A673 (cell line): ENCODE measurements around the gene ALKBH4. TPM values are rescaled to one million over a fixed set of nuclear protein-coding genes. Genes with fewer than 3 reads are reported as not detected.

Experiments used
- BruUV-seq: library from RNA; stranded (reverse); fragments of 400-500 nt; replicated peaks from 2 replicates; lab custom pipeline; 2021; lab: Mats Ljungman, UMichigan
- CTCF ChIA-PET: fragments of 300-600 bp; sonication (Branson Sonifier 250); formaldehyde crosslinking; loops from one replicate; lab custom pipeline; 2022; ENCODE audit warnings: antibody characterized with exemption; lab: Charles Lee
- POLR2A ChIA-PET: fragments of 300-600 bp; sonication (Branson Sonifier 250); formaldehyde crosslinking; loops from one replicate; lab custom pipeline; 2022; ENCODE audit warnings: antibody characterized with exemption; ENCODE audit not compliant: low non-redundant PET; lab: Charles Lee
- DNase-seq: peaks from one replicate; pipeline ENCODE4 v3.0.0-alpha.2; 2015; ENCODE audit warnings: low spot score
- H3K27ac ChIP-seq: fragments of 200-600 bp; sonication (generic); 2 replicates; pipeline ENCODE4 v1.5.1; 2016; ENCODE audit warnings: mixed run types, low read depth, mild to moderate bottlenecking, mixed read lengths, antibody characterized with exemption, low read length; ENCODE audit not compliant: poor library complexity, severe bottlenecking
- H3K27me3 ChIP-seq: fragments of 200-600 bp; sonication (generic); replicated peaks from 2 replicates; pipeline ENCODE4 v1.6.1; 2017; ENCODE audit warnings: mixed run types, low read depth, mild to moderate bottlenecking, mixed read lengths, antibody characterized with exemption, low read length; ENCODE audit not compliant: insufficient read depth, poor library complexity
- H3K36me3 ChIP-seq: fragments of 200-600 bp; sonication (generic); 2 replicates; pipeline ENCODE4 v1.6.1; 2016; ENCODE audit warnings: mixed run types, mild to moderate bottlenecking, mixed read lengths, antibody characterized with exemption, low read length; ENCODE audit not compliant: insufficient read depth, poor library complexity, severe bottlenecking
- H3K4me1 ChIP-seq: fragments of 200-600 bp; sonication (generic); 2 replicates; pipeline ENCODE4 v1.6.1; 2017; ENCODE audit warnings: mixed run types, mild to moderate bottlenecking, mixed read lengths, antibody characterized with exemption, low read length; ENCODE audit not compliant: insufficient read depth, poor library complexity, severe bottlenecking
- H3K4me3 ChIP-seq: fragments of 200-600 bp; sonication (generic); 2 replicates; pipeline ENCODE4 v1.5.1; 2016; ENCODE audit warnings: low read depth, mixed run types, mild to moderate bottlenecking, mixed read lengths, low read length; ENCODE audit not compliant: poor library complexity, severe bottlenecking
- H3K9me3 ChIP-seq: fragments of 200-600 bp; sonication (generic); 2 replicates; pipeline ENCODE4 v1.6.1; 2016; ENCODE audit warnings: mixed run types, low read depth, mild to moderate bottlenecking, mixed read lengths, antibody characterized with exemption, low read length; ENCODE audit not compliant: poor library complexity, severe bottlenecking
- EZH2 ChIP-seq: fragments of 200-600 bp; sonication (generic); IDR thresholded peaks from 2 replicates; pipeline ENCODE4 v1.6.1; 2017; ENCODE audit warnings: borderline replicate concordance, low read depth, mild to moderate bottlenecking, mixed read lengths, antibody characterized with exemption, low read length; ENCODE audit not compliant: poor library complexity, severe bottlenecking
- intact Hi-C: fragments of 100-400 bp; cut with micrococcal nuclease; formaldehyde crosslinking; loops from one replicate; pipeline ENCODE4 v1.10.0; 2022; ENCODE audit not compliant: unreplicated experiment
- total RNA-seq: library from RNA; stranded (reverse); gene quantifications from 2 replicates; pipeline ENCODE4 v1.2.3, GENCODE V29; 2021
- TF ChIP-seq, protein P1 (sequence below): fragments of 300-800, 200-600 bp; sonication (generic); conservative IDR thresholded peaks from 2 replicates; pipeline ENCODE4 v1.5.1; 2017; ENCODE audit warnings: low read depth, mild to moderate bottlenecking, antibody characterized with exemption, low read length, moderate library complexity, mixed read lengths

The ALKBH4 gene
- total RNA-seq, 1 experiment from 2014 or later: 17.0 TPM

DNA sequence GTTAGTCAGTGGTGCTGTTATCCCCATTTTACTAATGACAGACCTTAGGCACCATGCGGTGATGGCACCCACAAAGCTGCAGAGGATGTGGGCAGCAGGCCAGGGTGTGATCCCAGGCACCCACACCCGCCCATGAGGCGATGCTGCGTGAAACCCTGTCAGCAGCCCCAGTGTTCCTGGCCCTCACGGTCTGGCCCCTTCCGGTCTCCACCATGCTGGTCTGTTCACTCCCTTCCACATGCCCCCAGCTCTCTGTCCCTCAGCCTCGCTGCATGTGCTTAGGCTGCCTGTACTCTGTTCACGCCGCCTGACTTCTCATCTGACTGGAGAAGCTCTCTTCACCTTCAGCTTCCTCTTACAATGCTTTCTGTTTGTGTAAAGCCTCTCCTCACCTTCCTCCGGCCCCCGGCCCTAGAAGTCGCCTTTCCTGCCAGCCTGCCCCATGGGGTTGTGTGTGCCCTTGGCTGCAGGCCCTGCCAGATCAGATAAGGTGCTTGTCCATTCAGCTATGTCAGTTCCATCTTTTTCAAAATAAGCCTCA is 48.9 kb downstream of the ALKBH4 start:
- Histone ChIP-seq H3K27me3 (no peaks in the 10 kb centered on the region), H3K27ac (no peak overlapping the region), H3K4me1 (no peaks in the 10 kb centered on the region), H3K36me3 (peaks cover 66% of the 10 kb centered on the region), H3K9me3 (no peaks in the 10 kb centered on the region), H3K4me3 (no peak overlapping the region)
- DNase-seq: no peak
- no TSS peak for BruUV-seq
- no peak for TF ChIP-seq EZH2
- TF ChIP-seq, protein P1, sequence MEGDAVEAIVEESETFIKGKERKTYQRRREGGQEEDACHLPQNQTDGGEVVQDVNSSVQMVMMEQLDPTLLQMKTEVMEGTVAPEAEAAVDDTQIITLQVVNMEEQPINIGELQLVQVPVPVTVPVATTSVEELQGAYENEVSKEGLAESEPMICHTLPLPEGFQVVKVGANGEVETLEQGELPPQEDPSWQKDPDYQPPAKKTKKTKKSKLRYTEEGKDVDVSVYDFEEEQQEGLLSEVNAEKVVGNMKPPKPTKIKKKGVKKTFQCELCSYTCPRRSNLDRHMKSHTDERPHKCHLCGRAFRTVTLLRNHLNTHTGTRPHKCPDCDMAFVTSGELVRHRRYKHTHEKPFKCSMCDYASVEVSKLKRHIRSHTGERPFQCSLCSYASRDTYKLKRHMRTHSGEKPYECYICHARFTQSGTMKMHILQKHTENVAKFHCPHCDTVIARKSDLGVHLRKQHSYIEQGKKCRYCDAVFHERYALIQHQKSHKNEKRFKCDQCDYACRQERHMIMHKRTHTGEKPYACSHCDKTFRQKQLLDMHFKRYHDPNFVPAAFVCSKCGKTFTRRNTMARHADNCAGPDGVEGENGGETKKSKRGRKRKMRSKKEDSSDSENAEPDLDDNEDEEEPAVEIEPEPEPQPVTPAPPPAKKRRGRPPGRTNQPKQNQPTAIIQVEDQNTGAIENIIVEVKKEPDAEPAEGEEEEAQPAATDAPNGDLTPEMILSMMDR: no peak
- POLR2A ChIA-PET: no interaction called here
- CTCF ChIA-PET: no interaction called here
- intact Hi-C loops: no loop called here

DNA sequence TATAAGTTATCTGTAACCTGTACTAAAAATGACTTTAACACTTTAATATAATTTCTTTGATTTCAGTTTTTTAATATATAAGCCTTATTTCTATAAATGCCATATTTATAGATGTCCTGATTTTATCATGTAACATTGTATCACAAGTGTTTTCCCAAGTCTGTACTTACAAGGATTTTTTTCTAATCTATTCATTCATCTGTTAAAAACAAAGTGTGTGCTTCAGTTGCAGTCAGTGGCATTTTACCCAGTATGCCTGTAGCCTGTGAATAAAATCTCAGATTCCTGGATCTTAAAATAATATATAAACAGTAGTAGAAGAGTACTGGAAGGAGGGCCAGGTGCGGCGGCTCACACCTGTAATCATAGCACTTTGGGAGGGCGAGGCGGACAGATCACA is 51.1 kb downstream of the ALKBH4 start:
- H3K4me1 ChIP-seq: no peaks in the 10 kb centered on the region
- no peaks in the 10 kb centered on the region for H3K9me3 ChIP-seq
- intact Hi-C loops: no loop called here
- H3K4me3 ChIP-seq: no peak overlapping the region
- TF ChIP-seq EZH2: no peak
- TF ChIP-seq, protein P1: no peak
- DNase-seq: no peak
- peaks cover 71% of the 10 kb centered on the region for H3K36me3 ChIP-seq
- ChIA-PET POLR2A (interaction anchor here (1.0 kb wide), 1 partner anchor 17 kb away, joined by 4 read pairs; the partner anchor contains the start of gene PRKRIP1), CTCF (no interaction called here)
- H3K27me3 ChIP-seq: no peaks in the 10 kb centered on the region
- no TSS peak for BruUV-seq
- H3K27ac ChIP-seq: no peak overlapping the region

DNA sequence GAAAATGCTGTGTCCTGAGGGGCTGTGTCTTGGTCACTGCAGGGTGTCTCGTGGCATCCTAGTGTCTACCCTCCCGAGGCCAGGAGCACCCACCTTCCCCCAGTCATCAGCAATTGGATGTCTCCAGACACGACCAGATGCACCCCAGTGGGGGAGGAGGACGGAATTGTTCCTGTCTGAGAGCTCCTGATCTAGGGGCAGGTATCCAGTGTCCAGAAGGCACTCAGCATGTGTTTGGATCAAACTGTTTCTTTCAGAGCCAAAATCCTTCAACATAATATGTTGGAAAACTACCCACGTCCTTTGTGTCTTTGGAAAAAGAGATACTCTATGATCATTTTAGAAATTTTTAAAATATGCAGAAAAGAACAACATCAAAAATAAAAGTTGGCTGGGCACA is 51.6 kb downstream of the ALKBH4 start:
- BruUV-seq: no TSS peak
- POLR2A ChIA-PET: no interaction called here
- Histone ChIP-seq H3K4me1 (no peaks in the 10 kb centered on the region), H3K36me3 (peaks cover 71% of the 10 kb centered on the region), H3K27me3 (no peaks in the 10 kb centered on the region), H3K4me3 (no peak overlapping the region), H3K9me3 (no peaks in the 10 kb centered on the region), H3K27ac (no peak overlapping the region)
- no peak for DNase-seq
- TF ChIP-seq, protein P1: no peak
- no peak for TF ChIP-seq EZH2
- intact Hi-C loops: no loop called here
- CTCF ChIA-PET: no interaction called here
